DOHH2 (cell line): ENCODE data around the gene TSHZ3.

ENCODE experiments used
- H3F3A ChIP-seq: fragments of 200-600 bp; sonication (generic), shearing (Covaris generic); 2 replicates; pipeline ENCODE4 v1.6.0; 2016; ENCODE audit warnings: antibody characterized with exemption, mild to moderate bottlenecking; ENCODE audit not compliant: control insufficient read depth, insufficient read depth
- H3K27ac ChIP-seq: fragments of 200-600 bp; sonication (generic); 2 replicates; pipeline ENCODE4 v1.5.1; 2014; ENCODE audit warnings: low read depth, mild to moderate bottlenecking, low read length, moderate library complexity
- H3K27me3 ChIP-seq: fragments of 200-600 bp; sonication (generic); 2 replicates; pipeline ENCODE4 v1.6.1; 2014; ENCODE audit warnings: mild to moderate bottlenecking, low read length, mixed read lengths; ENCODE audit not compliant: control insufficient read depth
- H3K36me3 ChIP-seq: fragments of 200-600 bp; sonication (generic); 2 replicates; pipeline ENCODE4 v1.6.1; 2014; ENCODE audit warnings: mild to moderate bottlenecking, low read length, moderate library complexity, mixed read lengths; ENCODE audit not compliant: control insufficient read depth
- H3K4me1 ChIP-seq: fragments of 200-600 bp; sonication (generic); 2 replicates; pipeline ENCODE4 v1.6.1; 2014; ENCODE audit warnings: mild to moderate bottlenecking, low read length, mixed read lengths; ENCODE audit not compliant: control insufficient read depth
- H3K4me2 ChIP-seq: fragments of 200-600 bp; sonication (generic); 2 replicates; pipeline ENCODE4 v1.6.0; 2014; ENCODE audit warnings: mild to moderate bottlenecking, low read length, moderate library complexity
- H3K4me3 ChIP-seq: fragments of 200-600 bp; sonication (generic); 2 replicates; pipeline ENCODE4 v1.5.1; 2014; ENCODE audit warnings: mild to moderate bottlenecking, low read length, mixed read lengths
- H3K79me2 ChIP-seq: fragments of 200-600 bp; sonication (generic); 2 replicates; pipeline ENCODE4 v1.6.1; 2014; ENCODE audit warnings: mild to moderate bottlenecking, low read length, mixed read lengths; ENCODE audit not compliant: control insufficient read depth
- H3K9me2 ChIP-seq: fragments of 200-600 bp; sonication (generic); replicated peaks from 2 replicates; pipeline ENCODE4 v1.6.1; 2014; ENCODE audit warnings: mild to moderate bottlenecking, low read length, mixed read lengths; ENCODE audit not compliant: control insufficient read depth
- H3K9me3 ChIP-seq: fragments of 200-600 bp; sonication (generic); 2 replicates; pipeline ENCODE4 v1.6.1; 2014; ENCODE audit warnings: antibody characterized with exemption, low read length, mixed read lengths; ENCODE audit not compliant: control insufficient read depth, insufficient read depth
- H4K20me1 ChIP-seq: fragments of 200-600 bp; sonication (generic); 2 replicates; pipeline ENCODE4 v1.6.0; 2014; ENCODE audit warnings: low read depth, mild to moderate bottlenecking, antibody characterized with exemption, low read length, moderate library complexity; ENCODE audit not compliant: control insufficient read depth, insufficient read depth
- CTCF ChIP-seq: fragments of 200-600 bp; sonication (generic); IDR thresholded peaks from one replicate; pipeline ENCODE4 v1.5.1; 2014; ENCODE audit warnings: antibody characterized with exemption, mild to moderate bottlenecking, low read depth, low read length; ENCODE audit not compliant: poor library complexity, severe bottlenecking
- EZH2phosphoT487 ChIP-seq: fragments of 200-600 bp; sonication (generic); IDR thresholded peaks from 2 replicates; pipeline ENCODE4 v1.6.1; 2017; ENCODE audit warnings: borderline replicate concordance, mild to moderate bottlenecking, antibody characterized with exemption, low read length, moderate library complexity, mixed read lengths

The TSHZ3 gene

DNA sequence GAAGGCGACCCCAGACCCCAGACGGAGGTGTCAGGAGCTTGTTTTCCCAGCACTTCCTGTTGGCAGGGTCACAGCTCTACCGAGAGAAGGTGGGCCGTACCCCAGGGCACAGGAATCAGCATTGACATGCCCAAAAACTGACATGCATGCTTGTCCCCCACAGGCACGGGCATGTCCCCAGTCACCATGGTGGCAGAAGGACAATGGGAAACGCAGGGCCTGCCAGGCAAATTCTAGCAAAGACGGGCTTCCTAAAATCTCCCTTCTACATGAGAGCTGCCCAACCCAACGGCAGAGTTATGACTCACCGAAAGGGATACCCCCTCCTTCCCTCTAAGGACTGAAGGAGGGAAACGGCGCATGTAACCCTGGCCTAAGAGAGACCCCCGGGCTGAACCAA lies 18.5 kb downstream of the TSHZ3 start:
- Histone ChIP-seq H3K27ac (no peak overlapping the region), H3K4me2 (no peak overlapping the region), H3K27me3 (no peaks in the 10 kb centered on the region), H3K4me1 (no peaks in the 10 kb centered on the region), H3K9me2 (no peaks in the 10 kb centered on the region), H3K36me3 (no peaks in the 10 kb centered on the region), H3K9me3 (peaks cover 5% of the 10 kb centered on the region; the same call in 1 of the 2 replicates), H3F3A (no peaks in the 10 kb centered on the region), H3K4me3 (no peak overlapping the region), H3K79me2 (no peaks in the 10 kb centered on the region), H4K20me1 (no peaks in the 10 kb centered on the region)
- TF ChIP-seq EZH2phosphoT487: no peak

- no peaks in the 10 kb centered on the region for H3F3A ChIP-seq
- no peaks in the 10 kb centered on the region for H3K9me2 ChIP-seq
- H3K9me3 ChIP-seq: peaks cover 5% of the 10 kb centered on the region; the same call in 1 of the 2 replicates
- no peaks in the 10 kb centered on the region for H3K27me3 ChIP-seq
- H4K20me1 ChIP-seq: no peaks in the 10 kb centered on the region
- no peak overlapping the region for H3K4me2 ChIP-seq
- H3K4me3 ChIP-seq: no peak overlapping the region
- H3K79me2 ChIP-seq: no peaks in the 10 kb centered on the region
- no peaks in the 10 kb centered on the region for H3K36me3 ChIP-seq
- no peaks in the 10 kb centered on the region for H3K4me1 ChIP-seq
- no peak for TF ChIP-seq CTCF
- no peak for TF ChIP-seq EZH2phosphoT487
- H3K27ac ChIP-seq: no peak overlapping the region
Measured at GRCh38 chr19:31330237-31330636, 19.0 kb downstream of the TSHZ3 start.

GRCh38 chr19:31329819-31330218 lies 19.4 kb downstream of the TSHZ3 start:
- peaks cover 5% of the 10 kb centered on the region; the same call in 1 of the 2 replicates for H3K9me3 ChIP-seq
- H3F3A ChIP-seq: no peaks in the 10 kb centered on the region
- TF ChIP-seq EZH2phosphoT487 (no peak), CTCF (no peak)
- no peak overlapping the region for H3K27ac ChIP-seq
- H3K4me2 ChIP-seq: no peak overlapping the region
- H3K79me2 ChIP-seq: no peaks in the 10 kb centered on the region
- no peaks in the 10 kb centered on the region for H3K27me3 ChIP-seq
- no peaks in the 10 kb centered on the region for H3K4me1 ChIP-seq
- H3K9me2 ChIP-seq: no peaks in the 10 kb centered on the region
- H4K20me1 ChIP-seq: no peaks in the 10 kb centered on the region
- H3K36me3 ChIP-seq: no peaks in the 10 kb centered on the region
- no peak overlapping the region for H3K4me3 ChIP-seq

DNA sequence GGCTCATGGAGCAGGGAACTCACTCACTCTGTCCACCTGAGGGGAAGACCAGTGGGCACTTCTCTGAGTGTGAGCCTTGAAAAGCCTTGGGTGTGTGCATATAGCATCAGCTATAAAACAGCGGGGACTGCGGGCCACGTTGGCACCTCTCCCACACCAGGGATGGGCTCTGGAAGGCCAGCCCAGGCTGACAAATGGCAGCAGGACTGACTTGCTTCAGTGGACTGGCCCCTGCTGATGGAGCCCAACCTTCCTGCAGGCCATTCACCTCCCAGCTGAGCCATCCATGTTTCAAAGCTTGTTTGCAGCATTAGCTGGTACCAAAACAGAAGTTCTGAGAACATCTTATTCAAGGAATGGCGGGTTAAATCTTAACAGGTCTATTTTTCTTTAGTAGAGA lies 21.0 kb downstream of the TSHZ3 start:
- TF ChIP-seq CTCF (no peak), EZH2phosphoT487 (no peak)
- no peaks in the 10 kb centered on the region for H3K27me3 ChIP-seq

More for the DNA sequence above, 21.0 kb downstream of the TSHZ3 start:
- H3K9me2 ChIP-seq: no peaks in the 10 kb centered on the region
- H3K79me2 ChIP-seq: no peaks in the 10 kb centered on the region
- no peak overlapping the region for H3K4me2 ChIP-seq
- no peak overlapping the region for H3K4me3 ChIP-seq
- H3K9me3 ChIP-seq: peaks cover 5% of the 10 kb centered on the region; the same call in 1 of the 2 replicates
- H3K27ac ChIP-seq: no peak overlapping the region
- no peaks in the 10 kb centered on the region for H3K4me1 ChIP-seq
- H4K20me1 ChIP-seq: no peaks in the 10 kb centered on the region
- H3K36me3 ChIP-seq: no peaks in the 10 kb centered on the region
- no peaks in the 10 kb centered on the region for H3F3A ChIP-seq
